CD4-positive, alpha-beta T cell treated with Interferon alpha-2 for 1 hour (primary cell): ENCODE data around the gene AIFM2.
"Not testable (repeated sequence)": the region's sequence is repeated elsewhere in the genome, so short reads cannot be mapped to it uniquely, and the experiment has no call there.

Source experiments
- DNase-seq, 2 donors: peaks; one replicate each; pipeline ENCODE4 v3.0.0-alpha.2; 2020 to 2022

The AIFM2 gene

GRCh38 chr10:70132098-70133029, at the start of gene AIFM2:
Gene AIFM2, minus strand, starts transcription at chr10:70132825. Its CDS starts 8,741 bp downstream, at chr10:70124084.
- DNase-seq, result peak in 1 of 2 donors; percentile 44

GRCh38 chr10:70179209-70179608, 46.6 kb upstream of the AIFM2 start:
- not testable (repeated sequence) for DNase-seq

GRCh38 chr10:70178139-70178725, 45.6 kb upstream of the AIFM2 start:
- DNase-seq, result no peak

- no peak for DNase-seq
These were observed 43.8 kb upstream of the AIFM2 start for GRCh38 chr10:70176441-70176840.

- no peak for DNase-seq
These were observed 42.9 kb upstream of the AIFM2 start for GRCh38 chr10:70175516-70175915.

- peak; percentile 57 to 71 for DNase-seq
These were observed 41.6 kb upstream of the AIFM2 start for GRCh38 chr10:70174058-70174741.

GRCh38 chr10:70169649-70170364, 37.2 kb upstream of the AIFM2 start:
- peak in 1 of 2 donors; percentile 28 for DNase-seq

GRCh38 chr10:70169011-70169410, 36.4 kb upstream of the AIFM2 start:
- peak in 1 of 2 donors; percentile 56 for DNase-seq

GRCh38 chr10:70167246-70167645, 34.6 kb upstream of the AIFM2 start:
- DNase-seq, result no peak

GRCh38 chr10:70166394-70166793, 33.8 kb upstream of the AIFM2 start:
- no peak for DNase-seq

GRCh38 chr10:70164163-70164562, 31.5 kb upstream of the AIFM2 start:
- DNase-seq, result peak in 1 of 2 donors; percentile 20

GRCh38 chr10:70163448-70163847, 30.8 kb upstream of the AIFM2 start:
- DNase-seq, result no peak

GRCh38 chr10:70162892-70163201, 30.2 kb upstream of the AIFM2 start:
- peak; percentile 30 to 74 for DNase-seq

GRCh38 chr10:70162151-70162891, 29.7 kb upstream of the AIFM2 start:
- peak in 1 of 2 donors; percentile 31 for DNase-seq

GRCh38 chr10:70160798-70161197, 28.2 kb upstream of the AIFM2 start:
- DNase-seq, result no peak

- DNase-seq, result not testable (repeated sequence)
These were observed 26.7 kb upstream of the AIFM2 start for GRCh38 chr10:70159366-70159765.

- DNase-seq, result no peak
These were observed 25.5 kb upstream of the AIFM2 start for GRCh38 chr10:70158113-70158512.

GRCh38 chr10:70155255-70155838, 22.7 kb upstream of the AIFM2 start:
- no peak for DNase-seq

- DNase-seq, result no peak
These were observed 15.9 kb upstream of the AIFM2 start for GRCh38 chr10:70148516-70148915.

GRCh38 chr10:70147259-70147625, 14.6 kb upstream of the AIFM2 start:
- DNase-seq, result no peak

GRCh38 chr10:70146489-70147258, 14.0 kb upstream of the AIFM2 start, which contains the start of gene TYSND1:
Gene TYSND1, minus strand, starts transcription at chr10:70146700. Its CDS starts 114 bp downstream, at chr10:70146586.
- DNase-seq, result peak; percentile 93 to 95
